Measurements from ENCODE around the gene OR52B4. TPM values are rescaled to one million over a fixed set of nuclear protein-coding genes. Genes with fewer than 3 reads are reported as not detected.
"Not testable (repeated sequence)": the region's sequence is repeated elsewhere in the genome, so short reads cannot be mapped to it uniquely, and the experiment has no call there.

OR52B4 gene
- total RNA-seq, result not detected
- not detected for polyA plus RNA-seq (ENCODE audit: insufficient read depth in 1 of 8, insufficient read length in 8 of 8, low replicate concordance in 1 of 8)
- long read RNA-seq, donor 1, result 0 reads
- long read RNA-seq, donor 2, result 0 reads
- long read RNA-seq, donor 3, result 0 reads
- long read RNA-seq, donor 4, result 0 reads
- long read RNA-seq, donor 5, result 0 reads
- long read RNA-seq, donor 6, result 0 reads
- long read RNA-seq, donor 7, result 0 reads
- long read RNA-seq, donor 8, result 0 reads
- long read RNA-seq, donor 9, result 0 reads
- long read RNA-seq, donor 10, result 0 reads
- long read RNA-seq, donor 11, result 0 reads

DNA sequence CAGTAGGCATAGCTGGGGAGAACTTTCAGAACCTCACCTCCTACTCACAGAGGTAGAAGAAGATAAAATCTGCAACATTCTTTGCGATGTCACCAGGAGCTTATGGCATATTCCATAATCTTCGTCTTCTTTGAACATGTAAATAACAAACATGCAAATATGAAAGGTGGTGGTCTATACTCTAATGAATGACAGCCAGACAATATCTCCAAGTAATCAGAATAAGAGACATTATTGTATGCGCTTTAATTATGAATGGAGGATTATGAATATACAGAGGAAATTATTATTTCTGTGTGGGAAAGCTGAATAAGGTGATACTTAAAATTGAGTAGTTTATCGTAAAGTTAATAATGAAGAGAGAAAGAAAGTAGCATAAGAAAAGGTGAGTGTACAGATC, at the start of gene OR52B4:
Gene OR52B4 (minus strand): TSS at position 101 of the 400 bp plus-strand sequence. CDS start 91 bp downstream, at position 10.
- WGBS (ENCODE audit: insufficient coverage), result 100% methylated on average over 1 of the region's 4 CpGs
- H3K9me3 ChIP-seq (replicated peaks; ENCODE audit: control insufficient read depth, low read depth, low read length), result no peaks in the 10 kb centered on the region
- no peak within 1 kb of the TSS for H3K27ac ChIP-seq (ENCODE audit: low read length)
- DNase-seq, result no peak
- H3K27me3 ChIP-seq (ENCODE audit: control insufficient read depth, insufficient read depth, low read length), result no peaks in the 10 kb centered on the region
- no peak within 1 kb of the TSS for H3K4me3 ChIP-seq (ENCODE audit: low read length)
- H3K4me1 ChIP-seq (ENCODE audit: control insufficient read depth, insufficient read depth, low read length), result no peaks in the 10 kb centered on the region
- H3K36me3 ChIP-seq (ENCODE audit: control insufficient read depth, insufficient read depth, low read length), result no peaks in the 10 kb centered on the region

DNA sequence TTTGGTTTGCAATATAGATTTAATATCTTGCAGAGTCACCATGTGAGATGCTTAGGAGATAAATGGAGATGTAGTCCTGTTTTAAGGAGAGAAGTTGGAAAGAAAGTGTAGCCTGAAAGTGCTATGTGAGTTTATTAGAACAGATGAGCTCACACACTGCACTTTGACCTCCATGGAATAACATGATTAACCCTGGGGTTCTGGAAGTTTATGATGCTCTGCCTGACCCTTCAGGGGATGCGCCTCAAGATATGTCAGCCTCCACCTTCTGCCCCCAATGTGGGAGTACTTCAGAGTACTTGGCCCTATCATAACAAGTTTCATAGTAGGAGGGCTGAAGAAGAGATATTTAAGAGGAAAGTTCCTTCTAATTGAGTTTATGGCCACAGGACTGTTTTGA, 48.6 kb upstream of the OR52B4 start:
- DNase-seq, result no peak
- Histone ChIP-seq H3K27me3 (ENCODE audit: control insufficient read depth, insufficient read depth, low read length) (no peaks in the 10 kb centered on the region), H3K9me3 (replicated peaks; ENCODE audit: control insufficient read depth, low read depth, low read length) (no peaks in the 10 kb centered on the region), H3K4me3 (ENCODE audit: low read length) (no peak overlapping the region), H3K4me1 (ENCODE audit: control insufficient read depth, insufficient read depth, low read length) (no peaks in the 10 kb centered on the region), H3K36me3 (ENCODE audit: control insufficient read depth, insufficient read depth, low read length) (no peaks in the 10 kb centered on the region), H3K27ac (ENCODE audit: low read length) (no peak overlapping the region)
- WGBS (ENCODE audit: insufficient coverage), result no CpG with 5 or more reads among the region's 1 CpG

DNA sequence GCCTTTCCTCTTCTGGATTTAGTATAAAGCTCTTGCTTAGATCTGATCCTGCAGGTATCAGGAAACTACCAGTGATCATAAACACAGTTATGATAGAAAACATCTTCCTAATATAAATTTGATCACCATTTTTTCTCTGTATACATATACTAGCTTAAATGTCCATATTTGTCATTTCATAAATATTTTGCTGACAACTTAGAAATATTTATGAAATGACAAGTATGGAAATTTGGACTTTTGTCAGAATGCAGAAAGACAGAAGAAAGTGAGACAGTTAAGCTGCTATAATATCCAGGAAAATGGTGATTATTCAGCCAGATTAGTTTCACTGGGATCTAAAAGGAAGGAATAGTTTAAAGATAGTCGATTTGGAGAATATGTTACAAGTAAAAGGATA, 48.1 kb upstream of the OR52B4 start:
- no peaks in the 10 kb centered on the region for H3K9me3 ChIP-seq (replicated peaks; ENCODE audit: control insufficient read depth, low read depth, low read length)
- no peak overlapping the region for H3K4me3 ChIP-seq (ENCODE audit: low read length)
- WGBS (ENCODE audit: insufficient coverage), result 40% methylated on average over 1 of the region's 1 CpG
- H3K27ac ChIP-seq (ENCODE audit: low read length), result no peak overlapping the region
- H3K36me3 ChIP-seq (ENCODE audit: control insufficient read depth, insufficient read depth, low read length), result no peaks in the 10 kb centered on the region
- no peaks in the 10 kb centered on the region for H3K4me1 ChIP-seq (ENCODE audit: control insufficient read depth, insufficient read depth, low read length)
- DNase-seq, result no peak
- H3K27me3 ChIP-seq (ENCODE audit: control insufficient read depth, insufficient read depth, low read length), result no peaks in the 10 kb centered on the region

DNA sequence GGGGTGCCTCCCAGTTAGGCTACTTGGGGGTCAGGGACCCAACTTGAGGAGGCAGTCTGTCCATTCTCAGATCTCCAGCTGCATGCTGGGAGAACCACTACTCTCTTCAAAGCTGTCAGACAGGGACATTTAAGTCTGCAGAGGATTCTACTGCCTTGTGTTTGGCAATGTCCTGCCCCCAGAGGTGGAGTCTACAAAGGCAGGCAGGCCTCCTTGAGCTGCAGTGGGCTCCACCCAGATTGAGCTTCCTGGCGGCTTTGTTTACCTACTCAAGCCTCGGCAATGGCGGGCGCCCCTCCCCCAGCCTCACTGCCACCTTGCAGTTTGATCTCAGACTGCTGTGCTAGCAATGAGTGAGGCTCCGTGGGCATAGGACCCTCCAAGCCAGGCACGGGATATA, 38.0 kb upstream of the OR52B4 start:
- WGBS (ENCODE audit: insufficient coverage), result no CpG with 5 or more reads among the region's 6 CpGs
- DNase-seq; H3K9me3 ChIP-seq (replicated peaks; ENCODE audit: control insufficient read depth, low read depth, low read length); H3K27ac ChIP-seq (ENCODE audit: low read length); H3K4me3 ChIP-seq (ENCODE audit: low read length); H3K4me1 ChIP-seq (ENCODE audit: control insufficient read depth, insufficient read depth, low read length); H3K27me3 ChIP-seq (ENCODE audit: control insufficient read depth, insufficient read depth, low read length); H3K36me3 ChIP-seq (ENCODE audit: control insufficient read depth, insufficient read depth, low read length): not testable (repeated sequence)

DNA sequence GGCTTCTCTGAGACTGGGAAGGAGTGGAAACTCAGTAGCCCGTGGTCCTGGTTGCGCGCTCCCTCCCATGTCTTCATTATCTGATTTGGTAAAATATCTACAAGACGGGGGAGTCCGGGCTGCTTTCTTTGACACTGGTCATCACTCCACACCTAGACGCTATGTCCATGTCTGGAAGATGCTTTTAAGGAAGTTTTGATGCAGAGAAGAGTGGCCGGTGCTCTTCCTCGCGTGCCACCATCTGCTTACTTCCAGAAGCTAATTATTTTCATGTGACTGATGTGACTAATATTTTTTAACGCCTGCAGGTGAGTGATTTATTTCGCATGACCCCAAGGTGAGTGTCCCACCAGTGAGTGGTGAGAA, 25.7 kb upstream of the OR52B4 start:
- Histone ChIP-seq H3K27ac (ENCODE audit: low read length) (no peak overlapping the region), H3K27me3 (ENCODE audit: control insufficient read depth, insufficient read depth, low read length) (no peaks in the 10 kb centered on the region), H3K9me3 (replicated peaks; ENCODE audit: control insufficient read depth, low read depth, low read length) (no peaks in the 10 kb centered on the region), H3K36me3 (ENCODE audit: control insufficient read depth, insufficient read depth, low read length) (peaks cover 15% of the 10 kb centered on the region), H3K4me3 (ENCODE audit: low read length) (peak overlapping the region; percentile 86), H3K4me1 (ENCODE audit: control insufficient read depth, insufficient read depth, low read length) (peaks cover 4% of the 10 kb centered on the region)
- 0% methylated on average over 1 of the region's 11 CpGs for WGBS (ENCODE audit: insufficient coverage)
- DNase-seq, result no peak

DNA sequence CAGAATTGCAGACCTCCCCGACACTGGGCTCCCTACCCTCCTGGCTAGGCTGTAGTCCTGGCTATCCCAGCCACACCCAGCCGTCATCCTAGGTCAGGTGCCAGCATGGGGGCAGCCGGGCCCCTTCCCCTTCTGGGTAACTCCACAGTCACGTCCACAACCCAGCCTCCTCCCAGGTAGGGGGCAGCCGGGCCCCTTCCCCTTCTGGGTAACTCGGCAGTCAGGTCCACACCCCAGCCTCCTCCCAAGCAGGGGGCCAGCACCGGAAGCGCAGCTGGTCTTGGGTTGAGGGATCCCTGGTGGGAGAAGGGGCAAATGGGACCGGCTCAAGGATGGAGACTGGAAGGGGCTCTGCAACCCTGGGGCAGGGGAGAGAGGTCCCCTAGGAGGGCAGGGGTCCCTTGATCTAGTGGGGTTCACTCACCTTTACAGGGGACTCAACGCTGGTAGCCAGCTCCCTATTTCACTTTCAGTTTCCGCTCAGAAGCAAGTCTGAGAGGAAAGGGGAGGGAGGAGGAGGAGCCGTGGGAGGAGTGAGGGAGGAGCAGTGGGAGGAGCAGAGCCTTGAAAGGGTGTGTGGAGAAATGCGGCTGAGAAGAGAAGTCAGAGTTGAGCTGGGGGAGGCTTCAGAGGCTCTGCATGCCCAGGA, 25.1 kb upstream of the OR52B4 start, which contains the start of gene TRIM21:
Gene TRIM21 (minus strand): TSS at position 494 of the 649 bp plus-strand sequence. CDS start 3,293 bp downstream, outside the sequence.
- H3K27ac ChIP-seq (ENCODE audit: low read length), result peak within 1 kb of the TSS; percentile 76
- no peaks in the 10 kb centered on the region for H3K9me3 ChIP-seq (replicated peaks; ENCODE audit: control insufficient read depth, low read depth, low read length)
- peak; percentile 94 for DNase-seq
- H3K36me3 ChIP-seq (ENCODE audit: control insufficient read depth, insufficient read depth, low read length), result peaks cover 17% of the 10 kb centered on the region
- H3K27me3 ChIP-seq (ENCODE audit: control insufficient read depth, insufficient read depth, low read length), result no peaks in the 10 kb centered on the region
- H3K4me1 ChIP-seq (ENCODE audit: control insufficient read depth, insufficient read depth, low read length), result peaks cover 7% of the 10 kb centered on the region
- peak within 1 kb of the TSS; percentile 86 for H3K4me3 ChIP-seq (ENCODE audit: low read length)
- WGBS (ENCODE audit: insufficient coverage), result 3% methylated on average over 4 of the region's 13 CpGs

DNA sequence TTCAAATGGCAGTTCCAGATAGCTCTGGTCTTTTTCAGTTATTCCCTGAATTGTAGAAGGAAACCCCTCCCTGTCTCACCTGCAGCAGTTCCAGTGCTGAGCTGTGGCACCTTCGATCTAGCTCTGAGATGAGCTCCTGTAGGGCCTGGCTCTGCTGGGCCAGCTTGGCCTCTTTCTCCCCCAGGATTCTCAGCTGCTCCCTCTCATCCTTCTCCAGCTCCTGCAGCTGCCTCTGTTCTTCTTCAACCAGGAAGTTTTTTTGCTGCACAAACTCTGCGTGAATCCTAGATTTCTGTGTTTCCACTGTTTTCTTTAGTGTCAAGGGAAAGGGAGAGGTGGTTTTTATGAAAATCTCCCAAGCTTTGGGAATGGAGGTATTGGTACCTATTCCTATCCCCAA, 20.0 kb upstream of the OR52B4 start:
- 83% methylated on average over 1 of the region's 2 CpGs for WGBS (ENCODE audit: insufficient coverage)
- H3K4me3 ChIP-seq (ENCODE audit: low read length), result no peak overlapping the region
- H3K9me3 ChIP-seq (replicated peaks; ENCODE audit: control insufficient read depth, low read depth, low read length), result no peaks in the 10 kb centered on the region
- DNase-seq, result peak; percentile 14
- peaks cover 56% of the 10 kb centered on the region for H3K36me3 ChIP-seq (ENCODE audit: control insufficient read depth, insufficient read depth, low read length)
- H3K27ac ChIP-seq (ENCODE audit: low read length), result no peak overlapping the region
- peaks cover 7% of the 10 kb centered on the region for H3K4me1 ChIP-seq (ENCODE audit: control insufficient read depth, insufficient read depth, low read length)
- H3K27me3 ChIP-seq (ENCODE audit: control insufficient read depth, insufficient read depth, low read length), result no peaks in the 10 kb centered on the region

DNA sequence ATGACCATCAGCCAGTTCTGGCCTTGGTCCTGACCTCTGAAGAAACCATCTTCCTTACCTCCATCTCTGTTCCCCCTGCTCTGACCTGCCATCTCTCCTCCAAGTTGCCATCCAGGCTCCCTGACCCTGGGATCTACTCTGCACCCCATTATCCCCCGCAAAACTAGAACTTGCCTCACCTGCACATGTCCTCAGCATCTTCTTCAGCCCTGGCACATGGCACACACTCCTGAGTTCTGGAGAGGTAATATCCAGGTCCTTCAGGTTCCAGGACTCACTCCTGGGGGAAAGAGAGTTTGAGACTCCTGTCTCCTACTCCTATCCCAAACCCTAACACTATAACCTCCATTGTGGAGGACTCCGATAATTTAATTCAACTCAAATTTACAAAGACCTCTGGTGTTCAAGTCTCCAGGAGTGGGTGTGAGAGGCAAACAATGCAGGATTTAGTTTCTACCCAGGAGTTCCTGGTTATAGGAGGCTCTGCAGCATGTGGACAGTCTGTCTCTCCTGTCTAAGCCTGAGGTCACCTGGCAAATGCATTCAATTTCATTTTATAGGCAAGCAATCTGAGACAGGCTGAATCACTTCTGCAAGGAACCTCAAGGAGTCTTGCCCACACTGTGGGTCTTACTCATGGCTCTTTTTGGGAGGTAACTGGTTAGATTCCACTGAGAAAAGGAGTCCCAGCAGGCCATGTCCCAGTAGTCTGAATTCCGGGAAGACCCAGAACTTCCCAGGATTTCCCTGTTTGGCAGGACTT, 18.0 kb upstream of the OR52B4 start:
- WGBS (ENCODE audit: insufficient coverage), result no CpG with 5 or more reads among the region's 3 CpGs
- no peak for DNase-seq
- peaks cover 56% of the 10 kb centered on the region for H3K36me3 ChIP-seq (ENCODE audit: control insufficient read depth, insufficient read depth, low read length)

DNA sequence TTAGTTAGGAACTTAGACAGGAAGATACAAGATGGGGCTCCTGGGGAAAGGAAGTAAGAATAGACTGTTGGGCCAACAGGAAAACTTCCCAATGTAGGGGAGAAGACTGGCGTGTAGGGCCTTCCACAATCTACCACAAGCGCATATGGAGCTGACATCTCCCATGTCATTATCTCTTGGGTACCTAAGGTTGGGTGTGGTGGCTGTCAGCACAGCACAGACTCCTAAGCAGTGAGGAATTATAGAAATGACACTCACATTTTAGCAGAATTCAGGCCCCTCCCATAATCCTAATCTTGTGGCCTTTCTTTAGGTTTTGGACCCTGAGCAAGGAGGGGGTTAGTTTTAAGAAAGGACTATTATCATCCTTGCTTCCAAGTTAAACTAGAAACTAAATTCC, 13.7 kb upstream of the OR52B4 start:
- no peaks in the 10 kb centered on the region for H3K27me3 ChIP-seq (ENCODE audit: control insufficient read depth, insufficient read depth, low read length)
- WGBS (ENCODE audit: insufficient coverage), result no CpG with 5 or more reads among the region's 2 CpGs
- no peak overlapping the region for H3K27ac ChIP-seq (ENCODE audit: low read length)
- DNase-seq, result no peak
- peaks cover 28% of the 10 kb centered on the region for H3K36me3 ChIP-seq (ENCODE audit: control insufficient read depth, insufficient read depth, low read length)
- H3K4me1 ChIP-seq (ENCODE audit: control insufficient read depth, insufficient read depth, low read length), result no peaks in the 10 kb centered on the region
- H3K9me3 ChIP-seq (replicated peaks; ENCODE audit: control insufficient read depth, low read depth, low read length), result no peaks in the 10 kb centered on the region
- H3K4me3 ChIP-seq (ENCODE audit: low read length), result no peak overlapping the region

More for the DNA sequence above, 18.0 kb upstream of the OR52B4 start:
- H3K4me1 ChIP-seq (ENCODE audit: control insufficient read depth, insufficient read depth, low read length), result peaks cover 3% of the 10 kb centered on the region
- H3K4me3 ChIP-seq (ENCODE audit: low read length), result no peak overlapping the region
- H3K27me3 ChIP-seq (ENCODE audit: control insufficient read depth, insufficient read depth, low read length), result no peaks in the 10 kb centered on the region
- H3K9me3 ChIP-seq (replicated peaks; ENCODE audit: control insufficient read depth, low read depth, low read length), result no peaks in the 10 kb centered on the region
- no peak overlapping the region for H3K27ac ChIP-seq (ENCODE audit: low read length)

DNA sequence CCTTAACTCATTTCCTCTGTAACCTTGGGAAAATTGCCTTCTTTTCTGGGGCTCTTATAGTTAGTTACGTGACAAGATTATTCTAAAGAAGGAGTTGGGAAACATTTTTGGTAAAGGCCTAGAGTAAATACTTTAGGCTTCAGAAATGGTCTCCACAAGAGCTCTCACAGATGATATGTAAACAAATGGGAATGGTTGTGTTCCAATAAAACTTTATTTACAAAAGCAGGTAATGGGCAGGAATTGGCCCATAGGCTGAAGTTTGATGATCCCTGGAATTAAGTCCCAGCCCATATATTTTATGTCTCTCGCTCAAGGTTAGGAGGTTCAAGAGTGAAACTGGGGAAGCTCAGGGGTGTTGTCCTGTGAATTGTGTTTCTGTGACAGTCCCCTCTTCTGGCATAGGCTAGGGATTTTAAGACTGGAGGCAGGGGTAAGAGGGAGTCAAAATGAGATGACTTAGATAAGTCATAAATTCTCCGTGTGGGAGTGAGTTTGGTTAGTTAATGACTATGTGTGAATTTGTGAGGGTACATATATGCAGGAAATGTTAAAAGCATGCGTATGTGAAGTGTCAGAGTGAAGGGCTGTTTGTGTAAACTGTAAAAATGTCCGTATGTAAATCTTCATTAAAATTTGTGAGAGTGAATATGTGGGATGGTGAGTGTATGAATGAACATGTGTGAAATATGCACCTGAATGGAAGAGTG, 7.4 kb upstream of the OR52B4 start:
- no peak overlapping the region for H3K4me3 ChIP-seq (ENCODE audit: low read length)
- no peaks in the 10 kb centered on the region for H3K36me3 ChIP-seq (ENCODE audit: control insufficient read depth, insufficient read depth, low read length)
- no peak overlapping the region for H3K27ac ChIP-seq (ENCODE audit: low read length)
- no peak for DNase-seq
- 73% methylated on average over 4 of the region's 5 CpGs for WGBS (ENCODE audit: insufficient coverage)
- no peaks in the 10 kb centered on the region for H3K27me3 ChIP-seq (ENCODE audit: control insufficient read depth, insufficient read depth, low read length)
- no peaks in the 10 kb centered on the region for H3K4me1 ChIP-seq (ENCODE audit: control insufficient read depth, insufficient read depth, low read length)
- no peaks in the 10 kb centered on the region for H3K9me3 ChIP-seq (replicated peaks; ENCODE audit: control insufficient read depth, low read depth, low read length)

Data from muscle of leg (tissue), 16 donors.